ENCODE data around the gene STRN4.

- TF ChIP-seq POLR2A (IDR thresholded peaks at IDR 0.05) (no peak), CTCF (IDR thresholded peaks at IDR 0.05) (no peak)
Observed at GRCh38 chr19:46697204-46697960, 48.9 kb downstream of the STRN4 start.
